ENCODE data around the gene TPM1. TPM values are rescaled to one million over a fixed set of nuclear protein-coding genes. Genes with fewer than 3 reads are reported as not detected.
"Not testable (repeated sequence)": the region's sequence is repeated elsewhere in the genome, so short reads cannot be mapped to it uniquely, and the experiment has no call there.

TPM1 gene
- total RNA-seq (2014; rRNA removed; shearing (Covaris generic)): 1,245 and 1,667 TPM in 2 replicates

DNA sequence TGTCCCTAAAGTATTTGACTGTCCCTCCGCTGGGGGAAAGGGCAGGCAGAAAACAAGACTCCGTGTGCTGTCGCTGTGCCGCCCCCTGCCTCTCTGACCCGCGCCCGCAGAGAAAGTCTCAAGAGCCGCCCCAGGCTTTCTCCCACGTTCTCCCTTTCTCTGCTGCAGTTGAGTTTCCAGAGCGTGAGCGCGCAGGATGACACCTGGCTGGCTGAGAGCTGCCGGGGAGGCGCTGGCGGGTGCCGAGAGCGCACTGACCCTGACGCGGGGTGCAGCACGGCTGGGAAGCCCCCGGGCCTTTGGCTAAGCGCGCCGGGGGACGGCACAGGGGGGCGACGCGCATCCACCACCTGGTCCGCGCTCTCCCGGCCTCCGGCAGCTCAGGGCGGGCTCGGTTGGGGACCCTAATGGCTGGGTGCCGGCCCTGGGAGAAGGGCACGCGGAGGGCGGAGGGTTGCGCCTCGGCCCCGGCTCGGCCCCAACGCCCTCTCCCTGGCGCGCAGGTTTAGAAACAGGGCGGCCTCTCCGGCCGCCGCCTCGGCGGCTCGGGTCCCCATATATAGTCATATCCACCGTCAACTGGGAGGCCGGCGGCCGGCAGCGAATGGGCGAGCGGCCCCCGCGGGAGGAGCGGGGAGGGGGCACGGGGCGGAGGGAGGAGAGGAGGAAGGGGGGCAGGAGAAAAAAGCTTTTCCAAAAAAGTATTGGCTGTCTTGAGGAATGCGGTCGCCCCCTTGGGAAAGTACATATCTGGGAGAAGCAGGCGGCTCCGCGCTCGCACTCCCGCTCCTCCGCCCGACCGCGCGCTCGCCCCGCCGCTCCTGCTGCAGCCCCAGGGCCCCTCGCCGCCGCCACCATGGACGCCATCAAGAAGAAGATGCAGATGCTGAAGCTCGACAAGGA, at the start of gene TPM1:
Gene TPM1 (plus strand): TSS at position 774 of the 903 bp plus-strand sequence. CDS start 83 bp downstream, at position 857.
- DNase-seq (ENCODE audit: low read depth in 1 of 2, low spot score in 2 of 2): peak; percentile 93 to 98
- Histone ChIP-seq H3K27me3 (replicated peaks) (no peaks in the 10 kb centered on the region), H3K9me3 (replicated peaks) (no peaks in the 10 kb centered on the region), H3K4me1 (replicated peaks) (peaks cover 39% of the 10 kb centered on the region), H3K4me3 (peak within 1 kb of the TSS; percentile 75), H3K27ac (peak within 1 kb of the TSS; percentile 91), H3K36me3 (peaks cover 46% of the 10 kb centered on the region)

DNA sequence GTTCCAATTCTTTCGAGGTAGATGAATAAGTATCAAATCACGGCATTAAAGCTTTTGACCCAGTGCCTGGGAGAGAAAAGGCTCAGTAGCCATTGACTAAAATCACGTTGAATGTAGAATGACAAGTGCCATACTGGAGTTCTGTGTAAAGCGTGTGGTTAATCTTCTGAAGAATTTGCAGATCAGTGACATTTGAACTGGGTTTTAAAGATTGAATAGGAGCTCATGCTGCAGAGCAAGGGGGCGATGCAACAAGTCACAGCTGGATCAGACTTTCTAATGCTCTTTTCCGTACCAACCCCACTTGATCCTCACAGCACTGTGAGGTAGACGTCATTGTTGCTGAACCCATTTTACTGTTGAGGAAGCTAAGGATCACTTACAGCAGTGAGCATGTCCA, 49.5 kb upstream of the TPM1 start:
- DNase-seq (ENCODE audit: low read depth in 1 of 2, low spot score in 2 of 2): no peak
- Histone ChIP-seq H3K27ac (no peak overlapping the region), H3K27me3 (replicated peaks) (no peaks in the 10 kb centered on the region), H3K4me1 (replicated peaks) (no peaks in the 10 kb centered on the region), H3K9me3 (replicated peaks) (no peaks in the 10 kb centered on the region), H3K4me3 (no peak overlapping the region), H3K36me3 (no peaks in the 10 kb centered on the region)

GRCh38 chr15:62993632-62994031, 48.9 kb upstream of the TPM1 start:
- not testable (repeated sequence) for H3K4me3 ChIP-seq; DNase-seq (ENCODE audit: low read depth in 1 of 2, low spot score in 2 of 2)

DNA sequence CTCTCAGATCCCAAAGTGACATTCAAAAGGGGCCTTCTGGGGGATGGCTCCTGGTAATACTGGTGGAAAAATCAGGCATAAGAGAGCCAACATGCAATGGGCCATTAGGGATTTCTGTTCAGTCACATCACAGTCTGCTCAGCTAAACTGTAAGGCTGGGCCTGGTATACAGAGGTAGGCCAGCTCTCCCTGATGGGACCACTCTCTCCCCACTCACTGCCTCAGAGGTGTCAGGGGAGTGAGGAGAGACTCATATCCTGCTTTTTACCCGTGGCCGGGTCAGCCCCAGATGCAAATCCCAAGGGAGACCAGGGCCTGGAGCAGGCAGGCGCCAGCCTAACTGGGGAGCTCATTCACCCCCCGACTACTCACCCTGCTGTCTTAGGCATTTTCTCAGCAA, 48.1 kb upstream of the TPM1 start:
- H3K27ac ChIP-seq: no peak overlapping the region
- no peaks in the 10 kb centered on the region for H3K27me3 ChIP-seq (replicated peaks)
- H3K4me3 ChIP-seq: no peak overlapping the region
- no peaks in the 10 kb centered on the region for H3K9me3 ChIP-seq (replicated peaks)
- no peaks in the 10 kb centered on the region for H3K36me3 ChIP-seq
- no peaks in the 10 kb centered on the region for H3K4me1 ChIP-seq (replicated peaks)
- no peak for DNase-seq (ENCODE audit: low read depth in 1 of 2, low spot score in 2 of 2)

More at GRCh38 chr15:62993632-62994031, 48.9 kb upstream of the TPM1 start:
- H3K27me3 ChIP-seq (replicated peaks); H3K36me3 ChIP-seq; H3K9me3 ChIP-seq (replicated peaks); H3K27ac ChIP-seq; H3K4me1 ChIP-seq (replicated peaks): not testable (repeated sequence)

DNA sequence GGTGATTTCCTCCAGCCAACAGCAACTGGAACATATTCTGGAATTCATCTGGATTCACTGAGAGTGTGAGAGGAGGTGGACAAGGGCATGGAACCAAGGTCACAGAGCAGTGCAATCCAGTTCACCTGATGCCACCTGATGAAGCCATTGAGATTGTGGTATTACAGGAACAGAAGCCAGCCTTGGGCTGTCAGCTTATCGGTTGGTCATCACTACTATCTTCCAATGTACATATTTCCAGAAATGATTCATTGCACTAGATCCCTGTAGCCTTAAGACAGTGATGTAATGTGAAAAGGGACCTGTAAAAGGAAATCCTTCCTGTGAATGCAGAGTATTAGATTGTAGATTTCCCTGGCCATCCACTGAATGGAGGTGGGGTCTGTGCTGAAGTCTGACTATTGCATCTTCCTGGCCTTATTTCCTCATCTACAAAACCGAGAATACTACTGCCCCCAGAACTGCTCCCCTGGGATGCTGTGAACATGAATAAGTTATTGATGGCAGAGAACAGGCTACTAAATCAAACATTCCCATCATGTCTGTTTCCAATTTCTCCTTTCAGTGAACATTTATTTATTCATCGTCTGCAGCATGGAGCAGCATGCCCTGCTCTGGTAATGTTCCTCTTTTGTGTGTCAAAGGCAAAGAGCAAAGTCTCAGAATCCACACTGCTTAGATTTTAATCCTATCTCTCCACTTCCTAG, 47.4 kb upstream of the TPM1 start:
- DNase-seq (ENCODE audit: low read depth in 1 of 2, low spot score in 2 of 2): no peak
- no peaks in the 10 kb centered on the region for H3K27me3 ChIP-seq (replicated peaks)
- H3K4me3 ChIP-seq: no peak overlapping the region
- no peaks in the 10 kb centered on the region for H3K9me3 ChIP-seq (replicated peaks)
- no peaks in the 10 kb centered on the region for H3K4me1 ChIP-seq (replicated peaks)
- H3K27ac ChIP-seq: no peak overlapping the region
- no peaks in the 10 kb centered on the region for H3K36me3 ChIP-seq

GRCh38 chr15:62997441-62997840, 45.1 kb upstream of the TPM1 start:
- no peak for DNase-seq (ENCODE audit: low read depth in 1 of 2, low spot score in 2 of 2)
- Histone ChIP-seq H3K36me3 (no peaks in the 10 kb centered on the region), H3K4me1 (replicated peaks) (no peaks in the 10 kb centered on the region), H3K9me3 (replicated peaks) (no peaks in the 10 kb centered on the region), H3K27ac (no peak overlapping the region), H3K27me3 (replicated peaks) (no peaks in the 10 kb centered on the region), H3K4me3 (no peak overlapping the region)

DNA sequence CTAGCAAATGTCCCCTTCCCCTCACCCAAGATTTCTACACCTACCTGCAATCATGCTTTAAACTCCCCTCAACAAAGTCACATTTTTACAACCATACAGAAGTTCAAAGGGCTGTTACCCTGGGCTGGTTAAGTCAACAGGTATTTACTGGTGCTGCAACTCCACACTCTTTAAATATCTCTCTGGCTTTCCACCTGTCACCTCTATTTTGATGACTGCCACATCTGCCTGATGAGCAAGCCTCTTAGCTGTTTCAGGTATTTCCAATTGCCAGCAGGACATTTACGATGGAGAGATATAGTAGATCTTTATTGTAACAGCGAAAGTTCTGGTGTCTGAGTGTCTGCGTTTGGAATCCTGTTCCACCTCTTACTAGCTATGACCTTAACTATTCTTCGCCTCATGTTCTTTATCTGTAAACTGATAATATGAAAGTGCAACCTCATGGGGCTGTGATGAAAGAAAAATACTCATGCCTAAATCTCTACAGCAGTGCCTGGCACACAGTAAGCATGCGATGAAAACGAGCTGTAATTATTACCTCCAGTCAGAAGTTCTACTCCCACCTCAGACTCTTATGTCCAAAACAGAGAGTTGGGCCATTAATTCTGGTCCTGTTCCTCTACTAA, 44.2 kb upstream of the TPM1 start:
- H3K27ac ChIP-seq: no peak overlapping the region
- H3K4me1 ChIP-seq (replicated peaks): no peaks in the 10 kb centered on the region
- no peaks in the 10 kb centered on the region for H3K36me3 ChIP-seq
- DNase-seq (ENCODE audit: low read depth in 1 of 2, low spot score in 2 of 2): no peak
- no peaks in the 10 kb centered on the region for H3K9me3 ChIP-seq (replicated peaks)
- no peaks in the 10 kb centered on the region for H3K27me3 ChIP-seq (replicated peaks)
- H3K4me3 ChIP-seq: no peak overlapping the region

- Histone ChIP-seq H3K9me3 (replicated peaks) (no peaks in the 10 kb centered on the region), H3K4me1 (replicated peaks) (no peaks in the 10 kb centered on the region), H3K27ac (no peak overlapping the region), H3K27me3 (replicated peaks) (no peaks in the 10 kb centered on the region), H3K4me3 (no peak overlapping the region), H3K36me3 (no peaks in the 10 kb centered on the region)
- no peak for DNase-seq (ENCODE audit: low read depth in 1 of 2, low spot score in 2 of 2)
Observed at GRCh38 chr15:62999178-62999577, 43.4 kb upstream of the TPM1 start.

DNA sequence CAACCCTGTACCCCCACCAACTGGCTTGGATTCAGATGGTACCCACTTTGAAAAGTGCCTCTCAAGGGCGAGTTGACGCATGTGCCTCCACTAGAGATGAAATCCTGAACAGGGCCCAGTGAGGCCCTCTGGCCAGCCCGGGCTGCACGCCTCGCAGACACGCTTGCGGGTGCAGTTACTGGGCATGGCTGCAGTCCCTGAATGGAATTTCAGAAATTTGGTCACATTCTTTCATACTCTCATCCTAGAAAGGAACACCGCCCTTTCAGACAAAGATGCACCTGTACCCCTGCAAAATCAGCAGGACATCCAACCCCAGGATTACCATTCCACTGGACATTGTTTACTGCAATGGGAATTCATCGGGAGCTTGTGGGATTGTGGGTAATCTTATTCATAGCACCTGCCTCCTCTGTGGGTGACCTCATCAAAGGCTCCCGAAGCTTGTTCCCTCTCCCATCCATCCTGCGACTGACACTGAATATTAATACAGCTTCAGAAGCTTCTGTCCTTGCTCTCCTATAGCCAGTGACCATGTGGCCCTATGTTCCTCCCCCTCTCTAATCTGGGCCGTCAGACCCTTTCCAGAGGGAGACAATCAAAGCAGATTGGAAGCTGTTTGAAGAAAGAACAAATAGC, 42.5 kb upstream of the TPM1 start:
- Histone ChIP-seq H3K4me1 (replicated peaks) (no peaks in the 10 kb centered on the region), H3K9me3 (replicated peaks) (no peaks in the 10 kb centered on the region), H3K27me3 (replicated peaks) (no peaks in the 10 kb centered on the region), H3K4me3 (no peak overlapping the region), H3K36me3 (no peaks in the 10 kb centered on the region), H3K27ac (no peak overlapping the region)
- no peak for DNase-seq (ENCODE audit: low read depth in 1 of 2, low spot score in 2 of 2)

- DNase-seq (ENCODE audit: low read depth in 1 of 2, low spot score in 2 of 2): no peak
- Histone ChIP-seq H3K9me3 (replicated peaks) (no peaks in the 10 kb centered on the region), H3K36me3 (no peaks in the 10 kb centered on the region), H3K27me3 (replicated peaks) (no peaks in the 10 kb centered on the region), H3K27ac (no peak overlapping the region), H3K4me3 (no peak overlapping the region), H3K4me1 (replicated peaks) (no peaks in the 10 kb centered on the region)
Observed at GRCh38 chr15:63000706-63001105, 41.8 kb upstream of the TPM1 start.

DNA sequence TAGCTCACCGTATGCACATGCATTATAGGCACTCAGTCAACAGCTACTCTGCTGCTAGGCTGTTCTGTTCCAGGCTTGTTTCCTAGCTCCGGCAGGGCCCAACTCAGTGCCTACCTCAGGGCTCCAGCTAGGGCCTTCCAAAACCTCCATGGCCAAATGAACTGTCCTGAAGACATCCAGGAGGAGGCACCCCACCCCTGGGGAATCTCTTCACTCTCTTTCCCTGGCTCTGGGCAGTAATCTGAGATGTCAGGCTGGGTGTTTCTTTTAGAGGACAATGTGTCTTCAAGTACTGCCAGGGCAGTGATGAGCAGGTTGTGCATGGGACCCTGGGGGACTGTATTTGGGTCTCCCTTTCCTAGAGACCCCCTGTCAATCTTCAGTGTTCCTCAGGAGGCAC, 38.3 kb upstream of the TPM1 start:
- Histone ChIP-seq H3K27ac (no peak overlapping the region), H3K36me3 (no peaks in the 10 kb centered on the region), H3K9me3 (replicated peaks) (no peaks in the 10 kb centered on the region), H3K4me3 (no peak overlapping the region), H3K4me1 (replicated peaks) (no peaks in the 10 kb centered on the region), H3K27me3 (replicated peaks) (no peaks in the 10 kb centered on the region)
- no peak for DNase-seq (ENCODE audit: low read depth in 1 of 2, low spot score in 2 of 2)

DNA sequence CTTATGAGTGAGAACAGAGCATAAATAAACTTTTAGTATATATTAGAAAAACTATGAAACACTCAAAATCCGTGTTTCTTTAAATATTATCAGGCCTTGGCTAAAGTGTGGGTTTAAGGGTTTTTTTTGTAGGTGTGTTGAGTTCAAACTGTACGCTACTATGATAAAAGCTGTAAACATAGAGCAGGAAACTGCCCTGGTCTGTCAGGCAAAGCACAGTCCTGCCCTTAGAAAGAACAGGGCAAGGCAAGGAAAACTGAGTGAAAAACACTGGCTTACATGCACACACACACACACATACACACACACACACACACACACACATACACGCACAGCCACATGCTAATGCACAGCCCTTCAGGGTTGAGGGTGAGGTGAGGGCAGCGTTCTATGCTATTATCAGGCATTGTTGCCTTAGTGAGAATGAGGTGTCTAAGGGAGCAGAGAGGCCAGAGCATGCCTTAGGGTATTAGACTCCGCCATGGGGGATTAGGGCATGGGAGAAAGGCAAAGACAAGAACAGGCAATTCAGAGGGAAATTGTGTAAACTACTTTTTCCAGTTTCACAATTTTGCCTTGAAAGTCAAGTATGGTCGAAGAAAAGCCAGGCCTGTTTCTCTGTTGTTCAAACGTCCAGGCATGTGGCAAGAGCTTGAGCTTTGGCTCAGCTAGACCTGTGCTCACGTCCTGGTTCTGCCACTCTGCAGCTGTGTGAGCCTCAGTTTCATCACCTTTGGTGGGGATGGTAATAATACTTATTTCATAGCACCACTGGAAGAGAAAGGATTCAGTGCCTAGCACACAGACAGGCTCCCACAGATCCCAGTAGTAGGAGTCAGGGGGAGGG, 36.3 kb upstream of the TPM1 start:
- no peak for DNase-seq (ENCODE audit: low read depth in 1 of 2, low spot score in 2 of 2)
- Histone ChIP-seq H3K27me3 (replicated peaks) (no peaks in the 10 kb centered on the region), H3K27ac (no peak overlapping the region), H3K9me3 (replicated peaks) (no peaks in the 10 kb centered on the region), H3K36me3 (no peaks in the 10 kb centered on the region), H3K4me3 (no peak overlapping the region), H3K4me1 (replicated peaks) (no peaks in the 10 kb centered on the region)
